Measurements from ENCODE around the gene COL21A1.

DNA sequence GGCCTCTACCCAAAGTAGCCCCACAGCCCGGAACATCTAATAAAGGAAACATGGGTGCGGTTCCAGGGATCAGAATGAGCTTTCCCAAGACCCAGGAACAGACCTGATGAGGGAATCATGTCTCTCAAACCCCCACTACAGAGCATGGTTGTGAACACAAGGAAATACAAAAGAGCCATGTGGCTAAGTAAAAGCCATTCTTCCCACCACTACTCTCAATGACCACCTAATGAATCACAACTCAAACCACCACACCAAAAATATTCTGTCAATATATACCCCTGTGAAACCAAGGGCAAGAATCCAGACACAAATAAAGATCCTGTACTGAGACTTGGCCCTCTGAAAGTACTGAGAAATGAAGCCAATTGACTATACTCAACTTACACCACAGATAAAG is 20.9 kb upstream of the COL21A1 start:
- TF ChIP-seq POLR2AphosphoS5 (IDR thresholded peaks at IDR 0.05) (no peak), POLR2A (IDR thresholded peaks at IDR 0.05) (no peak)
- TF ChIP-seq, protein P1, sequence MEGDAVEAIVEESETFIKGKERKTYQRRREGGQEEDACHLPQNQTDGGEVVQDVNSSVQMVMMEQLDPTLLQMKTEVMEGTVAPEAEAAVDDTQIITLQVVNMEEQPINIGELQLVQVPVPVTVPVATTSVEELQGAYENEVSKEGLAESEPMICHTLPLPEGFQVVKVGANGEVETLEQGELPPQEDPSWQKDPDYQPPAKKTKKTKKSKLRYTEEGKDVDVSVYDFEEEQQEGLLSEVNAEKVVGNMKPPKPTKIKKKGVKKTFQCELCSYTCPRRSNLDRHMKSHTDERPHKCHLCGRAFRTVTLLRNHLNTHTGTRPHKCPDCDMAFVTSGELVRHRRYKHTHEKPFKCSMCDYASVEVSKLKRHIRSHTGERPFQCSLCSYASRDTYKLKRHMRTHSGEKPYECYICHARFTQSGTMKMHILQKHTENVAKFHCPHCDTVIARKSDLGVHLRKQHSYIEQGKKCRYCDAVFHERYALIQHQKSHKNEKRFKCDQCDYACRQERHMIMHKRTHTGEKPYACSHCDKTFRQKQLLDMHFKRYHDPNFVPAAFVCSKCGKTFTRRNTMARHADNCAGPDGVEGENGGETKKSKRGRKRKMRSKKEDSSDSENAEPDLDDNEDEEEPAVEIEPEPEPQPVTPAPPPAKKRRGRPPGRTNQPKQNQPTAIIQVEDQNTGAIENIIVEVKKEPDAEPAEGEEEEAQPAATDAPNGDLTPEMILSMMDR (IDR thresholded peaks at IDR 0.05): no peak
